Measurements from ENCODE around the gene FBXO36.
"Not testable (repeated sequence)": the region's sequence is repeated elsewhere in the genome, so short reads cannot be mapped to it uniquely, and the experiment has no call there.

Gene FBXO36

DNA sequence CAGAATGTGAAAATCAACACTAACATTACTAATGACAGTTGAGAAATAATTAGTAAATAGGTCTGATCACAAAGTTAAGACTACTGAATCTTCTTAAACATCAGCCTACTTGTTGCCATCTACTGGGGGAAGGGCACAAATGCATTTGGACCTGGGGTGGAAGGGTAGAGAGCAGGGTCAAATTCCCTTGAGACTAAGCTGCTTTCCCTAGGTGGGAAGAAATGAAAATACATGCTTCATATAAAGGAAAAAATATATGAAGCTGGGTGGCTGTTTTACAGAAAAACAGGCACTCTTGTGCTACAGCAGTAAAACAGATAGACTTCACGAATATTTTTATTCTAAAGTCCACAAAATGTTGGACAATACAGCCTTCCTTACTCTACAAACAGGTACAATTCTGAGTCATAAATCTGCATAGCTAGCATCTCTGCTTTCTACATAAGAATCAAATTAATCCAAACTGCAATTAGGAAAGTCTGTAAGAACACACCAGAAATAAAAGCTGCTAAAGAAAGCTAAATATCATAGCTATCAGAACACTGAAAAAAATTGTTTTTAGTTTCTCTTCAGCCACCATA is 11.4 kb upstream of the FBXO36 start:
- no peak for DNase-seq (ENCODE audit: low read depth, low spot score)

GRCh38 chr2:229914171-229914570 is 8.1 kb upstream of the FBXO36 start:
- no peak for DNase-seq (ENCODE audit: low read depth, low spot score)

DNA sequence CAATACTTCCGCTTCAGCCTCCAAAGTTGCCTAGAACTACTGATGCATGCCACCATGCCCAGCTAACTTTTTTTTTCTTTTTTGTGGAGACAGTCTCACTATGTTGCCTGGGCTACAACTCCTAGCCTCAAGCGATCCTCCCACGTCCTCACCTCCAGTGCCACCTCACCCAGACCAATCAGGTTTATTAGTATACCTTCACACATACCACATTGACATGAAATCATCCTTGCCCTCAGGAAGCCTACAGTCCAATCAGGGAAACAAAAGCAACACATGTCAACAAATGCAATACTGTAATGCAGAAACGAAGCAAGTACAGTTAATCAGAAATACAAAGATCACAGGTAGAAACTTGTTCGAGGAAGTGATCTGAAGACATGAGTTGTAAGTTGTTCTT is 4.5 kb upstream of the FBXO36 start:
- no peak for DNase-seq (ENCODE audit: low read depth, low spot score)

DNA sequence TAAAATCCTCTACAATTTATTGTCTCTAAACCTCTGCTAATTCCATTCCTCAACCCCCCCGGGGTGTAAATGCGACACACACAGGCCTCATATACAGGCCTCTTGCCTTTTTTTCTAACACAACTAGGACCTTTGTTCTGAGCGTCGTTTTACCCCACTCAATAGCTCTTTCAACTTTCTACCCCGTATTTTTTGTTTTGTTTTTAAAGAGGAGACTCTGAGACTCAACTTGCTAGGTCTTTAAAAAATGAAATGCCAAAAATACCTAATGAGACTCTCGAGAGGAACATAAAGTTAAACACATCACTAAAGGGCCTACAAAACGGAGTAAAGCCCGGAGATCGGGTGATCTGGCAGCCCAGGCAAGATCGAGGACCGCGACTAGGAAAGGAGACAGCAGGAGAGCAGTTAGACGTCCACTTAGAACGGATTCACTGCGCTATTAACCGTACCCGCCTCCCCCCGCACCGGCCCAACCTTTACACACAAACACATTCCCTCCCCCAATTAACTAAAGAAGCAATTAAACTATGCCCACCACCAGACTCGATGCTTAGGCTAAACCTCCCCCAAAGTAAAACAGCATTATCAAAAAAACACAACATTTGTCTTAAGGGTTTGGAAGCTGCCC is 2.2 kb upstream of the FBXO36 start:
- DNase-seq (ENCODE audit: low read depth, low spot score) = no peak

- DNase-seq (ENCODE audit: low read depth, low spot score) = no peak
Measured at GRCh38 chr2:229921101-229921891, 1.0 kb upstream of the FBXO36 start.

DNA sequence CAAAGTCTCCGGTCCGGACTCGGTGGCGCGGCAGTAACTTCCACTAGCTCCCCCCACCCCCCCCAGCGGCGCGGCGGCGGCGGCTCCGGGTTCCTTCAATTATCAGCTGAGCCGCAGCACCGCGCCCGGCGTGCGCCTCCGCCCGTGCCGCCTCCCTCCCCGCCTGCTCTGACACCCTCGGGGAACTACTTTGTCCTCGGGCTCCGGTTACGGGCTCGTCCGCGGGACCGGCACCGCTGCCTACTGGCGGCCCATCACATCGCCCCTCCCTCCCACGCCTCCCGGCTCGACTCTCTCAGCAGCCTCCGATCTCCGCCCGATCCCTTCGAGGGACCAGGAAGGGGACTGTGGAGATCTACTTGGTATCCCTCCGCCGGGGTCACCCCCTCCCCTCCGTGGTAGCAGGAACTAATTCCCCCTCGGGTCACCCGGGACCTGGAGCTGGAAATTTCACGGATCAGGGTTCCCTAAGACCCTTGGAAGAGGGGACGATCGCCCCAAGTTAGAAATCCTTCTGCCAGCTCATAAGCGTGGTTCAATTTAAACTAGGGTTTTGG is 333 bp upstream of the FBXO36 start, which contains the start of gene TRIP12:
TRIP12 (minus strand) TSS at position 118 of the 557 bp plus-strand sequence. CDS start 41,930 bp downstream, outside the sequence.
- peak; percentile 86 for DNase-seq (ENCODE audit: low read depth, low spot score)

DNA sequence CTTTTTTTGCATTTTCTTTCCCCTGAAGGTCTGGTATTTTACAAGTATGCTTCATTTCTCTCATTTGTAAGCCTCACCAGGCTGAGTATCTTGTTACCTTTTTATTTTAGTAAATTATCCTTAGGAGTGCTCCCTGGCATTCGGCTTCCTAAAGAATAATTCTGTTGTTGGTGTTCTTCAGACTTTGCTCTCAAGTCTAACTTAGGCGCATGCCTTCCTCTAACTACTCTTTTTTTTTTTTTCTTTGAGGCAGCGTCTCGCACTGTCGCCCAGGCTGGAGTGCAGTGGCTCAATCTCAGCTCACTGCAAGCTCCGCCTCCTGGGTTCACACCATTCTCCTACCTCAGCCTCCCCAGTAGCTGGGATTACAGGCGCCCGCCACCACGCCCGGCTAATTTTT is 2.2 kb downstream of the FBXO36 start:
- not testable (repeated sequence) for DNase-seq (ENCODE audit: low read depth, low spot score)

- no peak for DNase-seq (ENCODE audit: low read depth, low spot score)
Measured at GRCh38 chr2:229925201-229925600, 2.9 kb downstream of the FBXO36 start.

DNA sequence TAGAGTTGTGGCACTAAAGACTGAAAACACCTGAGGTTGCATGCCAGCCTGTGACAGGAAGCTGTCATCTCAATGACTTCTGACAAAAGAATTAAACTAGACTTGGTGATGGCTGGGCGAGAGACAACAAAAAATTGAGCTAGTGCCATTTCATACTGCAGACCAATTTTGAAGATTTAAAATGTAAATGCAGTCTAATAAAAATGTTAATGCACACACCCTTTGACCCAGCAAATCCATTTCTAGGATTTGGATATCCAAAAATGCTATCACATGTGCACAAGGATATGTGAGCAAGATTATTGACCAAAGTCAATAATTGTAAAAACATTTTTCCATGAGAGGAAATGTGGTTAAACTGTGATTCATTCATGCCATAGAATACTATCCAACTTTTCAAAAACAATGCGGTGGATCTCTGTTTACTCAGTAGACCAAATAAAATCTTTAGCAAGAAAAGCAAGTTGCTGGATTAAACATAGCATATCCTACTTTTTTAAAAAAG is 5.6 kb downstream of the FBXO36 start:
- DNase-seq (ENCODE audit: low read depth, low spot score) = no peak

DNA sequence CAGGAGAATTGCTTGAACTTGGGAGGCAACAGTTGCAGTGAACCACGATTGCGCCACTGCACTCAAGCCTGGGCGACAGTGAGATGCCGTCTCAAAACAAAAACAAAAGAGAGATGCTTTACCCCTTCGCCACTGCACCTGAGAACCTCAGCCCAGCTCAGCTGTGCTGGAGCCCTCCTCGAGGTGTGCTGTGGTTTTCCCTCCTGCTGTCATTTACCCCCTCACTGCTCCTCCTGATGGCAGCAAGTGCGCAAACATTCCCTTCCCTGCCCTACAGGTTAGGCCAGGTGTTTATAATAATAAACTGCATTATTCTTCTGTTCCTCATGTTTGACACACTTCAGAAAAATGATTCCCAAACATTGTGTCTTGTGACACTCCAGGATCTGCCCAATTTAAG is 8.4 kb downstream of the FBXO36 start:
- DNase-seq (ENCODE audit: low read depth, low spot score) = no peak

- DNase-seq (ENCODE audit: low read depth, low spot score) = no peak
Measured at GRCh38 chr2:229931241-229931640, 8.9 kb downstream of the FBXO36 start.

GRCh38 chr2:229937537-229937936 is 15.2 kb downstream of the FBXO36 start:
- DNase-seq (ENCODE audit: low read depth, low spot score) = no peak

DNA sequence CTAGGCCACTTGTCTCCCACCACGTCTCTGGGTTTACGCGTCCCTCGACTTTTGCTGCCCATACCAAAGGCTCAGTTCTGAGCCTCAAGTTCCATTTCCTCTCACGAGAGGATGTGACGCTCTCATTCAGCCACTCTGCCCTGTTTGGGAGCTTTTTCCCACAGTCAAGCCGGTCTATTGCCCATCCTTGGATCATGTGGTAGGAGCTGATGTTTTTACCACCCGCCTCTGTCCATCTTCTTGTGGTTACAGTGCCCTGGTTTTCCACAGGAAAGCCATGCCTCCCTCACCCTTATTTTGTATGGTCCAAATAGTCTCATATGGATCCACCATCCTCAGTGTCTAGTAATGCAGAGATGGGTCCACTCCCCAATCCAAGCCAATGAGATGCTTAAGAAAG is 20.4 kb downstream of the FBXO36 start:
- no peak for DNase-seq (ENCODE audit: low read depth, low spot score)

- DNase-seq (ENCODE audit: low read depth, low spot score) = no peak
Measured at GRCh38 chr2:229943171-229943570, 20.9 kb downstream of the FBXO36 start.

GRCh38 chr2:229943770-229944449 is 21.6 kb downstream of the FBXO36 start:
- no peak for DNase-seq (ENCODE audit: low read depth, low spot score)

DNA sequence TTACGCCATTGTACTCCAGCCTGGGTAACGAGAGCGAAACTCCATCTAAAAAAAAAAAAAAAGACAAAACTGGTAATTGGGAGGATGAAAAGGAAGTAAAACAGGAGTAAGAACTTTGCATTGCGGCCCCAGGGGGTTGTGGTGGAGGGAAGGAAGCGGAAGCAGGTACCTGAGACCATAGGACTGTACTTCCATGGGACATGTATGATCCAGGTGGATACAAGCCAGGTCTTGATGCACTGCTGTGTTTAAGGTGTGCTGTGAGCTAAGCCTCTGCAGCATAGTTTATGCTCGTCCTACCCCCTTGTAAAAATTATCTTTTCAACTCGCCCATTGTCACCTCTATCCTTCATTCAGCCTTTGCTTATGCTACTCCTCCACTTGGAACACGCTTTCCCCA is 23.7 kb downstream of the FBXO36 start:
- DNase-seq (ENCODE audit: low read depth, low spot score) = no peak

- DNase-seq (ENCODE audit: low read depth, low spot score) = no peak
Measured at GRCh38 chr2:229947544-229947943, 25.2 kb downstream of the FBXO36 start.

DNA sequence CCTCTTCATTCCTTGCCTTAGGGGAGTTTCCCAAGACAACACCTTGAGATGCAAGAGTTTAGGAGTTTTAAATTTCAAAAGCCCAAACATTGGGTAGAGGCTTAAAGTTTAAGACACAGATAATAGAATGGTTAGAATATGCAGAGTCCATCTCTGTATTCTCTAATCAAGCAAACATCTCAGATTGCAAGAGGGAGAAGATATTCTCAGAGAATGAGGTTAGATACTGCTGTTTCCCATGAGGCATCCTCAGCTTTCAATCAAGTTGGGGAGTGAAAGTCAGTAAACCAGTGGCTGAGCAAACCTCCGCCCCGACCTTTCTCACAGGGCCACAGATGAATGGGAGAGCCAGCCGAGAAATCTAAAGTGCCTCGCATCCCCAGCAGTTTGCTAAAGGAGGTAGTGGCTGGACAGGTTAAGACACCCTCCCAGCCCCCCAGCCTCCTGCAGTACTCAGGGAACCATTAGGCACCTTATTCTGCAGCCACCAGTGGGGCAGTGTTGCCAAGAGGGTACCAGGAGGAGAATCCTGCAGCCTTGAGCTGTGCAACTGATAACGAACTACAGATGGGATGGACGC is 30.0 kb downstream of the FBXO36 start:
- no peak for DNase-seq (ENCODE audit: low read depth, low spot score)

DNA sequence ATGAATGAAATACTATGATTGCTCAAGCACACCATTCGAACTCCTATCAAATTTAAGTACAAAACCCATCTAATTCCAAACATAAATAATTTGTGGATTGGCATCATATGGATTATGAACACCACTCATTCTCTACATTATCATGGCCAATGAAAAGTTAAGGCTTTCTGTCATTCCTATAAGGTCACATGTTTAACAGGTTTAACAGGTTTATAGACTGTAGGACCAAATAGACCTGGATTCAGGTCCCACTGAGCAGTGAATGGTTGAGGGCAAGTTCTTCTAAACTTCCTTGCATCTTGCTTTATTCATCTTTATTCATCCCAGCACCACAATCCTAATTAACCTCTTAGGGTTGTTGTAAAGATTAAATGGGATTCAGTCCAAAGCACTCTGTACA is 33.4 kb downstream of the FBXO36 start:
- no peak for DNase-seq (ENCODE audit: low read depth, low spot score)

GRCh38 chr2:229956491-229956890 is 34.2 kb downstream of the FBXO36 start:
- no peak for DNase-seq (ENCODE audit: low read depth, low spot score)

DNA sequence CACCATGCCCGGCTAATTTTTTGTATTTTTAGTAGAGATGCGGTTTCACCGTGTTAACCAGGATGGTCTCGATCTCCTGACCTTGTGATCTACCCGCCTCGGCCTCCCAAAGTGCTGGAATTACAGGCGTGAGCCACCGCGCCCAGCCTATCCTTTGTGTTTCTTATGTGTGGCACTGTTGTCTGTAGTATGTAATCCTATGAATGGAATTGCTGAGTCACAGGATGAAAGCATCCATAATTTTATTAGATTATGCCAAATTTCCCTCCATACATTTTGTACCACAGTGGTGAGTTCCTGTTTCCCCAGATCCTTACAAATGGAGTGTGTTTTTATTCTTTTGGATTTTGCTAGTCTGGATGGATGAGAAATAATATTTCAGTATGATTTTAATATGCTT is 41.3 kb downstream of the FBXO36 start:
- not testable (repeated sequence) for DNase-seq (ENCODE audit: low read depth, low spot score)
